IPS DF 19.7 (cell line): ENCODE data around the gene NXPE3.

Experiments used
- DNase-seq: peaks from one replicate; pipeline ENCODE4 v3.0.0-alpha.2; 2013; ENCODE audit warnings: low read depth, low spot score

NXPE3 gene

GRCh38 chr3:101802179-101802578 lies 23.2 kb downstream of the NXPE3 start:
- DNase-seq: no peak

DNA sequence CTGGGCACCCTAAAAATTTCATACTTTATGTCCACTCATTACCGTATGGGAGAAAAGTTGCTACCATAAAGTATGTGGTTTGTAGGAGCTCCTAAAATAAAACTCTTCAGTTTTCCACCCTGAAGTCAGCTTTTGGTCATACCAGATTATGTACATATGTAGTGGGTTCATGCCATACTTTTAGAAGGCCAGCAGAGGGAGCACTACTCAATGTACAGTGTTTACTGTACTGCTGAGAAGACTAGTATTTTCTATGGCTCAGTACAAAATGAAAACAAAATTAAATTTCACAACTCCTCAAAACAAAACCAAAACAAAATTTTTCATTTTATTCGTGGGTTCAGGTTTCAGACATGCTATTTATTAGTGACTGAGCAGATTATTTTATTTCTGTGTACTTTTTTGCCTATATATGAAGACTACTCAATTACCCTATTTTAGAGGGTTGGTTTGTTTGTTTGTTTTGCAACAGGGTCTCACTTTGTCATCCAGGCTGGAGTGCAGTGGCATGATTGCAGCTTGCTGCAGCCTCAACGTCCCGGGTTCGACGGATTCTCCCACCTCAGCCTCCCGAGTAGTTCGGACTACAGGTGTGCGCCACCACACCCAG lies 24.3 kb downstream of the NXPE3 start:
- DNase-seq: no peak

- no peak for DNase-seq
These were observed 24.9 kb downstream of the NXPE3 start for GRCh38 chr3:101803939-101804338.

DNA sequence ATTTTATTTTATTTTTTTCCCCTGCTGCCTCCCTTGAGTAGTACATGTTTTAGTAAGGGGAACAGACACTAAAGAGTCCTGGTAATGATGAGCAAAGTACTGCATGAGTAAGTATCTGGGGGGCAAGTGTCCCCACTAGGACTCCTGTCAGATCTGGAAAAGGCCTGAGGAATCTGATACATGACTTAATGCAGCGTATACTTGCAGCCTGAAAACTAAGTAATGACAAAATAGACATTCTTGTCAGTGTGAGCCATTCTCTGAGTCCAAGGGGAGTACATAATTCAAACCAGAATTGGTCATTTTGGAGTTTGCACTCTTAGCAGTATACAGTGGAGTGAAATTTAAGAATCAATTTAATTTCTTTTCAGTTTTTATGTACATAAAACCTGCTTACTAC lies 27.5 kb downstream of the NXPE3 start:
- no peak for DNase-seq

DNA sequence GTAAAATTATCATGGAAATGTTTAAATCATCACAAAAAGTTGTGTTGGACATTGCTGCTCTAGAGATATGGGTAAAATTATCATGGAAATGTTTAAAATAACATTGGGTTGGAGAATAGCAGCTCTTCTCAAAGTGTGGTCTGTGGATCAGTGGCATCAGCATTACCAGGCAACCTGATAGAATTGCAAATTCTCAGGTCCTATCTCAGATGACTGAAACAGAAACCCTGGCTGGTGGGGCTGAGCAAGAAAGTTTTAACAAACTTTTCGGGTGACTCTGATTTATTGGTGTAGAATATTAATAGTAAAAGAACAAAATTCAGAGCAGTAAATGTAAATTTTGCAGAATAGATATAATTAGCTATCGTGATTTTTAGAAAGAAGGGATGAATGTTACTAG lies 28.9 kb downstream of the NXPE3 start:
- no peak for DNase-seq

- no peak for DNase-seq
These were observed 30.4 kb downstream of the NXPE3 start for GRCh38 chr3:101809178-101810021.

DNA sequence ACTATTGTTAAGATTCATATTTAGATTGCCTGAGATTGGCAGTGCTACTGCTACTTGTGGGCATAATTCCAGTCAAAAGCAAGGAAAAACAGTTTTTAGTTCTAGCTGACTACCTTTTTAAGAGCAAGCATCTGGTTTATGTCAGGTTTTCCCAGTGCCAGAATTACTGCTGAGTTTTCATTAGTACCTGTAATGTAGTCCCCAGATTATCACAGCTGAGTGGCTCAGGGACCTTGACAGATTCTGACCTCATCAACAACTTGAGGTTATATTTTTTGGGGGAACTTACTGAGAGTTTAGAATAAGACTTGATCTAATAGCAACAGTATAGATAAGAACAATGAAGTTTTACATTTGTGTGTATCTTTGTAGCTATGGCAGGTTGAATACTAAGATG lies 31.0 kb downstream of the NXPE3 start:
- DNase-seq: no peak

DNA sequence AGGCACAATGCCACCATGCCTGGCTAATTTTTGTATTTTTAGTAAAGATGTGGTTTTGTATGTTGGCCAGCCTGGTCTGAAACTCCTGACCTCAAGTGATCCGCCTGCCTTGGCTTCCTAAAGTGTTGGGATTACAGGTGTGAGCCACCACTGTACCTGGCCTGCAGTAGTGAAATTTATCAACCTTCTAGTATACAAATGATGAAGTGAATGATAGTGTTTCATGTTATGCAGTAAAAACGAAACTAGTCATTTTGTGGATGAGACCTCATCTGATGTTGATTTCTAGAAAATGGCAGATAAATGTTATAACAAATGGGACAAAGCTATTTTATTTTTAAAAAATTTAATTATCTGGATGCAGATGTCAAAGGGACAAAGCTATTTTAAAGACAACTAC lies 32.9 kb downstream of the NXPE3 start:
- no peak for DNase-seq

GRCh38 chr3:101812895-101813294 lies 33.9 kb downstream of the NXPE3 start:
- no peak for DNase-seq

DNA sequence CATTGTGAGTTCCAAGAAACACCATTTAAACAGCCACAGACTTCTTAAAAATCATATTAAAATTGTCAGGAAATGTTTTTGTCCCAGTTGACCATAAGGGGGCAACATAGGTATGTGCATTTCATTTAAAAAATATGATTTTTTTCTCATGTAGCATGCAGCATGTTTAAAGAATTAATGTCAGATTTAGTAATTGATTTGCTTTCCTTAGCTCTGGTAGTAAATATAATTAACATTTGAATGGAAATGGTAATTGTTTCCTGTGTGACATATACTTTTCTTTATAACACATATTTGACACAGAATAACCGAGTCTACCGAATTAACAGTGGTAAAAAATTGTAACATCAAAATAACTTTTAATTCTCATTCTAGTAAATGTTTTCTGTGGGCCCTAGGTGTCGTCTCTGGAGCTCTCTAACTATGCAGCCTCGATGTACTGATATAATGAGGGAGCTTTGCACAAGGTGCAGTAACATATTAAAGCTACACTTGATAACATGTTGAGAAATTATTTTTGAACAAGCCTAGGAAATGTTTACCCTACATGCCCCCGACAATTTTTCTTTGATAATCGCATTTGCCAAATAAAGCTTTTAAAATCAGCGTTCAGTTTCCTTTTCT lies 34.9 kb downstream of the NXPE3 start:
- DNase-seq: no peak

DNA sequence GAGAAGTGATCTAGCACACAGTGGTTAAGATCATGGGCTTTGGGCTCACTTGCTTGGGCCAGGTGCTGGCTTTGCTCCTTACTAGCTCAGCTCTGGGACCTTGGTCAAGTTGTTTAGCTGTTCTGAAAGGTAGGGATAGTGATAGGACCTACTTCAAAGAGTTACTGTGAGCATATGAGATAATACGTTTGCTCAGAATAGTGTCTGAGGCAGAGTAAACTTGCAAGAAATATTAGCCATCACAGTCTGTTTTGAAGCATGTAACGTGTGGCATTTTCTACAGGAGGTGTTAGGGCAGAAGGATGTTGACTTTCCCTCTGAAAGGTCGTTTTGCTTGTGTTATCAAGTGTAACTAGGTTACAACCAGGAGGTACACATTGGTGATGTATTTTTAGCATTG lies 35.8 kb downstream of the NXPE3 start:
- DNase-seq: no peak

DNA sequence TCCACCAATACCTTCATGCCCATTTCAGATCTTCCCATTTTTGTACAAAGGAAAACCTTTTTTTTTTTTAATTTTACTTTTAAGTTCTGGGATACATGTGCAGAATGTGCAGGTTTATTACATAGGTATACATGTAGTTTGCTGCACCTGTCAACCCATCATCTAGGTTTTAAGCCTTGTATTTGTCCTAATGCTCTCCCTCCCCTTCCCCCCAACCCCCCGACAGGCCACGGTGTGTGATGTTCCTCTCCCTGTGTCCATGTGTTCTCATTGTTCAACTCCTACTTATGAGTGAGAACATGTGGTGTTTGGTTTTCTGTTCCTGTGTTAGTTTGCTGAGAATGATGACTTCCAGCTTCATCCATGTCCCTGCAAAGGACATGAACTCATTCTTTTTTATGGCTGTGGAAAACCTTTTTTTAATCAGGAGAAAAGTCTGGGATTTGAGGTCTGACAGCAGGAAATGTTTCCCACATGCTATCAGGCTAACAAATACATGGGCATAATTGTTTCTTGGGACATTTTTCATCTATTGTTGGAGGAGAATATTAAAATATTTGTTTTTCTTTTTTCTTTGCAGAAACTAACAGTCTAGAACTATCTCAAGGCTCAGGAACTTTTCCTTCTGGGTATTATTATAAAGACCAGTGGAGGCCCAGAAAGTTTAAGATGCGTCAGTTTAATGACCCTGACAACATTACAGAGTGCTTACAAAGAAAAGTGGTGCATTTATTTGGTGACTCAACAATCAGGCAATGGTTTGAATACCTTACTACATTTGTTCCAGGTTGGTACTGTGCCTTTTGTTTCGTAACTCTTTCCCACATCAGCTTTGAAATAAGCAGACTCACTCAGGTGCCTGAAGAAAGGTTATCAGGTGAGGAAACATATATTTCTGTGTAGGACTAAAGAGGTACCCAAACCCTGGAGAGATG lies 37.5 kb downstream of the NXPE3 start:
- no peak for DNase-seq

- no peak for DNase-seq
These were observed 39.0 kb downstream of the NXPE3 start for GRCh38 chr3:101817992-101818391.

DNA sequence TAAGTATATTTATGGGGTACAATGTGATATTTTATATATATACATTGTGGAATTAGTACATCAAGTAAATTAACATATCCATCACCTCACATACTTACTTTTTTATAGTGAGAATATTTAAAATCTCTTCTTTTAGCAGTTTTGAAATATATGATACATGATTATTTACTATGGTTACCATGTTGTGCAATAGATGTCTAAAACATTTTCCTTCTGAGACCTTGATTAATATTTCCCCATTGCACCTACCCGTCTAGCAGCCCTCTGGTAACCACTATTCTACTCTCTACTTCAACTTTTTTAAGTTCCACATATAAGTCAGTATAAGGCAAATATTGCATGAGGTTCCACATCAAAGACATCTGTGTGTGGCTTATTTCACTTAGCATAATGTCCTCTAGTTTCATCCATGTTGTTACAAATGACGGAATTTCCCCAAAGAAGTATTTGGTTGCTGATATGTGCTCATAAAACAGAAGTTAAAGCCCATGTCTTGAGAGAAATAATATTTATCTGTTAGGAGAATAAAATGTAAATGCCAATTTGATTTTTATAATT lies 40.7 kb downstream of the NXPE3 start:
- DNase-seq: no peak

DNA sequence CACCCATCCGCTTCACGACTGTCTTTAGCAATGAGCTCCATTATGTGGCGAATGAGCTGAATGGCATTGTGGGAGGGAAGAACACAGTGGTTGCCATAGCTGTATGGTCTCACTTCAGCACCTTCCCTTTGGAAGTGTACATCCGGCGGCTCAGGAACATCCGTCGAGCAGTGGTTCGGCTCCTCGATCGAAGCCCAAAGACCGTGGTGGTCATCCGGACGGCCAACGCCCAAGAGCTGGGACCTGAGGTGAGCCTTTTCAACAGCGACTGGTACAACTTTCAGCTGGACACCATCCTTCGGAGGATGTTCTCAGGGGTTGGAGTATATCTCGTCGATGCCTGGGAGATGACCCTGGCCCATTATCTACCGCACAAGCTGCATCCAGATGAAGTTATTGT lies 42.5 kb downstream of the NXPE3 start:
- no peak for DNase-seq

- DNase-seq: no peak
These were observed 44.5 kb downstream of the NXPE3 start for GRCh38 chr3:101823525-101823924.

- no peak for DNase-seq
These were observed 45.7 kb downstream of the NXPE3 start for GRCh38 chr3:101824702-101825101.

- DNase-seq: no peak
These were observed 47.0 kb downstream of the NXPE3 start for GRCh38 chr3:101825904-101826445.

DNA sequence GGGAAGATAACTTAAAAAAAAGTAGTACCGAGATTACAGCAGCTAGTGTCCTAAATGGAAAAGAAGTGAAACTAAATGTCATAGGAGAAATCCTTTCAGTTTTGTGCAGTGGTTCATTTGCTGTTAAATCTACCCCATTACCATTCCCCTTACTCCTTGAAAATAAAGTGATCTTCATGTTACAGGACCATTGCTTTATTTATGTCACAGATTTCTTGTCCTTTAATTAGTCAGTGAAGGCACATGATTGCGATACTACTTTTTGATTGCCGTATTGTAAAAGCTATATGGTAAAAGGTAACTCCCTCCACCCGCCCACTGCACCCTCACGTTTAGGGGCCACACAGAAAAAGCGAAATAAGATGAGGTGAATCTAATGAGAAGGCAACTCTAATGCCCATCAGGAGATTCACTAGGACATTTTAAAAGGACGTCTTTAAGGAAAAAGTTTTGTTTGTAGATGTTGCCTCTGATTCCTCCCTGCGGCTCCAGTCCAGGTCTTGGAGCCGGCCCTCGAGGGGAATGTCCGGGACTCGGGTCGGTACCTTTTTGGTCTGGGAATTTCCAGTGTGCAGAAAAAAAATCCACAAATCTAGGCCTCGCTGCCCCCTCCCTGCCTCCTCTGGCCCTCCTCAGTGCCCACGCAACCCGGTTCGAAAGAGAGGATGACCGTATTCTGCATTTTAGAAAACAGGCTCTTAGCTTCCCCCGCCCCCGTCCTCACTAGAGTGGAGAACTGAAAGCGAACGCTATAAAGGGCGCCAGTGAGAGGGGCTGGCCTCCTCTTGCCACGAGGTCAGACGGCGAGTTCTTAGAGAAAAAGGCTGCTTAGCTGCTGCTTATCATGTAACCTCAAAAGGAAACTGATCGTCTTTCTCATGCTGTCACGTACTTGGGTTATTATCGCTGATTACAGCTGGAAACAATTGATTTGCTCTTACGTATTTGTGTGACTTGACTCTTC lies 48.5 kb downstream of the NXPE3 start:
- peak; percentile 12 for DNase-seq

GRCh38 chr3:101828276-101828675 lies 49.3 kb downstream of the NXPE3 start:
- DNase-seq: no peak
